HG03060 (cell line): Measurements from ENCODE around the gene UBASH3A.
"Not testable (repeated sequence)": the region's sequence is repeated elsewhere in the genome, so short reads cannot be mapped to it uniquely, and the experiment has no call there.

Source experiments
- ATAC-seq: cut with Tn5 transposase; IDR thresholded peaks from one replicate; pipeline ENCODE4 v1.9.1; 2021; ENCODE audit warnings: low read depth, moderate number of reproducible peaks; ENCODE audit not compliant: unreplicated experiment

UBASH3A gene

DNA sequence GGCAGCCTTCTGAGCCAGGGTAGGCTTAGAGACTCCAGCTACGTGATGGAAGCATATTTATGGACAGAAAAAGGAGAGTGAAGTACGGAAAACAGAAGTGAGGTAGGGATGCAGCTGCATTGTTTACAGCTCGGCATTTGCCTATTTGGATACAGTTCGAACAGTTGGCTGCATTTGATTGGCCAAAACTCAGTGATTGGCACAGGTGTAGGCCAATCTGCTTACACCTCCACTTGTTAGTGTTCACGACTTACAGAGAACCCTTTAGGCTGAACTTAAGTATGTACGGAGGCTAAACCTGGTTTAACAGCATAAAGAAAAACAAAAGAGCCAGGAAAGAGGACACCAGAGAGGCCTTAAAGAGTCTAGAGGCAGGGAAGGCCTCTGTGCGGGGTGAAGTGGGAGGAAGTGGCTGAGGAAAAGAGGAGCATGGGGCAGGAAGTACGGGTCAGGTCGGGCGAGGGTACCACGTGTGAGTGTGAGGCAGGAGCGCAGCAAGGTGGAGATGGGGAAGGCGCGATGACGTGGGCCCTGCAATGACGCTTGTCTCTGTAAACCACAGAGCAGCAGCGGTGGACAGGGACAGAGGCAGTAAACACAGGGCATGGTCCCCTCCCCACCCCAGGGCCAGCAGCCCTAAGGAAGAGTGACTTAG is 60.3 kb downstream of the UBASH3A start:
- ATAC-seq, result no peak

DNA sequence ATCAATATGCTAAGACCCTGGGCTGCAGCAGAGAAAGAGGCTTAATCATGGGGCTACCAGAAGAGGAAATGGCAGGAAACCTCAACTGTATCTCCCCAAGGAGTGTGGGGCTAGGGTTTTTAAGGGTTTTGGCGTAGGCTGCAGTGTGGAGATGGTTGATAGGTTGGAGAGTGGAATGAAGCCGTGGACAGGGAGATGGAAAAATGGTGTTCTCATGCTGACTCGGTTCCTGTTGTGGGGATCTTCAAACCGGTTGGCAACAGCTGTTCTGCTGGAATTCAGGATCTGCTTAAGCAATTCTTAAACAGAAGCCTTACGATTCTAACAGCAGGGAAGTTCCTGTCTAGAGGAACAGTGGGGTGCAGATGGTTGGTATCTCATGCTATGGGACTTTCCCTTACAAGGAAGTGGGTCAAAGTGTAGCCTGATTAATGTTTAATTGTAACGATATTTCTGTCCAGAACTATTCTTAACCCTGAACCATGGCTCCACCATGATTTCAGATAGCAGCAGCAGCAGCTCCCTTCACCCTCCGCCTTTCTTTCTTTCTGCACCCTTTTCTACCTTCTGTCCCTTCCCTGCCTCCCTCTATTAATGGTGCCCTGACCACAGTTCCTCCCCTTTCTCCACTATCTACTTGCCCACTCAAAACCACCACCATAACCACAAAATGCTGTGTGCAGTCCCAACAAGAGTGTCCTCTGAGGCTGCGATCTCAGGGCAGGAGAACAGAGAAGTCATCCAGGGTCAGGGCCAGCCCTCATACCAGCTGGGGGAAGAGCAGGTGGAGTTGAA is 61.5 kb downstream of the UBASH3A start:
- ATAC-seq, result no peak

DNA sequence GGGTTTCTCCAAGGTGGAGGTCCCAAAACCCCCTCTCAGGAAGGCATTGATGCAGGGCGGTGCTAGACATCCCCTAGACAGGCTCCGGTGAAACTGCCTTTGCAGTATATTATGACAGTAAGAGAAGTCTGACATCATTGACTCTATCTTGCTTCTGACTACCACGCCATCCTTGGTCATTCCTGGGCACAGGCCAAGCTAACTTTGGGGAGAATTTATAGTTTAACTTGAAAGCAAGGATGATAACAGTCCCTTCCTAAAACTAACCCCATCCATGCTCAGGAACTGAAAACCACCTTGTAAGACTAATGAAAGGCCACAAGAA is 62.1 kb downstream of the UBASH3A start:
- no peak for ATAC-seq

DNA sequence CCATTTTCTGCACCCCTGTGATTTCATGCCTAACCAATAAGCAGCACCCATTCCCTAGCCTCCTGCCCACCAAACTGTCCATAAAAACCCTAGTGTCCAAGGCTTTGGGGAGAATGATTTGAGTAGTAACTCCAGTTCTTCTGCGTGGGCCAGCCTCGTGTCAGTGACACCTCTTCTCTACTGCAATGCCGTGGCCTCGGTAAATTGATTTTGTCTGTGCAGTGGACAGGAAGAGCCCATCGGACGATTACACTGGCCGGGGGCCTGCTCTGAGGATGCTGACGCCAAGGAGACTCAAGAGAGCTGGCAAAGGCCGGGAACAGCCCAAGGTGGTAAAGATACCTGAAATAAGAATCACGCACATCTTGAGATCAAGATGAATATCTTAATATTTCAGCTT is 63.0 kb downstream of the UBASH3A start:
- ATAC-seq, result no peak

DNA sequence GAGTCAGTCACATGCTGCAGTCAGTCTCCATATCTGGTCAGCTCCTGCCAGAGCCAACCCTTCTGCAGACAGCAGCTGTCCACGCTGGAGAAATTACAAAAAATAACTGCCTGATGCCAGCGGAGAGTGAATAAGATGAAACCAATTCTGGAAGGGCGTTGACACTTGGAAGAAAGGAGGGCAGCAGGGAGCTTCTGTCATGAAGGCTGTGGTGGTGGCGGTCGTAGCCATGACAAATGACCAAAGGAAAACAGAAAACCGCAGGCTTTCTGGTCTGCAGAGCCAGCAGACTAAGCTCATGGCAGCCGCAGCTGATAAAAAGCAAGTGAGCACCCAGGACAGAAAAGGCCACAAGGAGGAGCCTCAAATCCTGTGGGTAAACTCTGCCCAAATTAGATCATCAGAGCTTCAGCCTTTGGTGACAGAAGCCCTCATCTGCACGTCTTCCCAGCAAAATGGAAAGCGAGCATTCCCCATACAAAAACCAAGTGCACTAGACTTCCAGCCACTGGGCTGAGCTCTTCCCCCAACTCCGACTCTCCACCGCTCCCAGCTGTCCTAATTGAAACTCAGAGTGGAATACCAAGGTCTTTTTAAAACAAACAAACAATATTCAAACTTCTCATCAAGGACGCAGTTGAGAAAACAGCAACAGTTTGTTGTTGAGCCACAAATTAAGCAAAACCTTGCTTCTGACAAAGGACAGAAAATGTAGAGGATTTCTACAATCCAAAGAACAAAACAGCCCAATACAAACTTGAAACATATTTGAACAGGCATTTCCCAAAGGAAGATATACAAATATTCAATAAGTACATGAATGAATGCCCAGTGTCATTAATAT is 63.7 kb downstream of the UBASH3A start:
- no peak for ATAC-seq

DNA sequence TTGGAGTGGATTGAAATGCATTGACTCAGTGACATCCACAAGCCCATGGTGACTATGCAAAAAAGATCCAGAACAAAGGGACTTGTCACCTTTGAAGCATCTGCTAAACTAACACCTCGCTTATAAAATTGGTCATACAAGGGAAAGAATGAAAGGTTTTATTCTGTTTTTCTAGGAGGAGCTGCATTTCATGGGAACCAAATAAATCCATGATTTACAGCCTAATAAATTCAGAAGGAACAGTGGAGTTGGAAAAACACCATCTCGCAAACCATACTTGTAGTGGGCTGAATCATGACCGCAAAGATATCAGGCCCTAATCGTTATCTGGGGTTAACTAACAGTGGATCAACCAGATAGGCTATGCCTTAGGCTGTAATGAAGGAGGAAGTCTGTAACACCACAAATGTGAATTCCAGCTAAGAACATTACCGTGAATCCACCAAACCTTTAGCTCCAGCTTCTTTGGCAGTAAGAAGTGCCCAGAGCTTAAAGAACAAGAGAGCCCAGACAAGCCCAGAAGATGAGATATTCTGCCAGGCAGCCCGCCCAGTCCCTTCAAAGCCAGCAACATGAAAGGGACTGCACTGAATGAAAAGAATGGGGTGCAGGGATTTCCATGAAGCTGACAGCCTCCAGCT is 64.9 kb downstream of the UBASH3A start:
- ATAC-seq, result no peak

DNA sequence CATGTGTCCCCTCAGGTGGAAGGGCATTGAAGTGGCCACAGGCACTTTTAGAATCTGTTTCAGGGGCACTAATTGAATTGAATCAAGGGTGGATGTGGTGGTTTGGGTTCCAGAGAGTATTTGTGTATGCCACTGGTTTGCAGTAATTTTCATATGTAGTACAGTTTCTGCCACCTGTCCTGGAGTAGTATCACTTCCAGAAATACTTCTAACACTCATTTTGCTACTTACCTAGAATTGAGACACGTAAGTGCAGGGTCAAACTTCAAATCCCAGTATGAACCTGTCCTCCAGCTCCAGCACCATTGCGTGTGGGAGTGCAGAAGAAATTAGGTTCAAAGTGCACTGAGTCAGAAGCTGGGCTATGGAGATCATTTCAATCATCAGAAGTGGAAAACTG is 65.6 kb downstream of the UBASH3A start:
- no peak for ATAC-seq

DNA sequence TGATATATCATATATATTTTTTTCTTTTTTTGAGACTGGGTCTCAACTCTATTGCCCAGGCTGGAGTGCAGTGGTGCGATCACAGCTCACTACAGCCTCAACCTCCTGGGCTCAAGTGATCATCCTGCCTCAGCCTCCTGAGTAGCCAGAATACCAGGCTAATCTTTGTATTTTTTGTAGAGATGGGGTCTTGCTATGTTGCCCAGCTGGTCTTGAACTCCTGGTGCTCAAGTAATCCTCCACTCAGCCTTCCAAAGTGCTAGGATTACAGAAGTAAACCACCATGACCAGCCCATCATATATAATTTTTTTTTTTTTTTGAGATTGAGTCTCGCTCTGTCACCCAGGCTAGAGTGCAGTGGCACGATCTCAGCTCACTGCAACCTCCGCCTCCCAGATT is 66.0 kb downstream of the UBASH3A start:
- not testable (repeated sequence) for ATAC-seq

DNA sequence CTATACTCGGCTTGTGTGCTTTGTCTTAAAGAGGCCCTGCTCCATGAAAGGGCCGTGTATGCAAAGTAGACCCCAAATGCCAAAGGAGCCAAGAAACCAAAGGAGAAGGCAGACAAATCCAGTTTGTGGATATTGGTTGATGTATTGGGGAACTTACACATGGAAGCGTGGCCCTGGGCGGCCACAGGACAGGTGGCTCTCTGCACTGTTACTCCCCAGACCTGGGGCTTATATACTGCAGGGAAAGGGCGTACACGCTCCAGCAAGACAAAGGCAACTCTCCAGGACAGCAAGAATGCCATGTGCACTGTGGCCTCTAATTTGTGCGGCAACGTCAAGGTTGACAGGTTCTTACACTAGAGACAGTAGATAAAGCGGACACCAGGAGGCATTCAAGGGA is 67.5 kb downstream of the UBASH3A start:
- ATAC-seq, result no peak

DNA sequence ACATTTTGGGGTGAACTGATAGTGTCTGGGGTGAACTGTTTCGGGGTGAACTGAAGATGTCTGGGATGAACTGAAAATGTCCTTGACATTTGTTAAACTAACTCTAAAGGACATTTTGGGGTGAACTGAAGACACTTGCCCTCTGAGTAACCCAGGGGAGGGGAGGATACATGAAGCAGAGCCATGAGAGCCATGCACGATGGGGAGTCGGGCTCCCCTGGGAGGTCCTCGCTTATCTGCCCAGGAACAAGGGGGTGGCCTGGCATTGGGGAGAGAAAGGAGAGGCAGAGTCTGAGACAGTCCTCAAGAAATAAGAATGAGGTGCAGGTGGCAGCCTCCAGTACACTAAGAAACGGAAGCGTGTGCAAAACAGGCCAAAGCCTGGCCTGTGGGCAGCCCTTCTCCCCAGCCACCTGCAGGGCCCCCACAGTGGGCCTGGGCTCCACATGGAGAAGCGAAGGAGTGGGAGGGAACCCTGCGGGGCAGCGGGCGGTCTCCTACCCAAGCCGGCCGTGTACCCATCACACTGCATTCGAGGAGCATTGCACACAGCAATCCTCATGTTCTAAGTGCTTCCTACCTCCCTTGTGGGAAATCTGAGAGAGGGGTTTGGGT is 68.1 kb downstream of the UBASH3A start:
- ATAC-seq, result no peak

DNA sequence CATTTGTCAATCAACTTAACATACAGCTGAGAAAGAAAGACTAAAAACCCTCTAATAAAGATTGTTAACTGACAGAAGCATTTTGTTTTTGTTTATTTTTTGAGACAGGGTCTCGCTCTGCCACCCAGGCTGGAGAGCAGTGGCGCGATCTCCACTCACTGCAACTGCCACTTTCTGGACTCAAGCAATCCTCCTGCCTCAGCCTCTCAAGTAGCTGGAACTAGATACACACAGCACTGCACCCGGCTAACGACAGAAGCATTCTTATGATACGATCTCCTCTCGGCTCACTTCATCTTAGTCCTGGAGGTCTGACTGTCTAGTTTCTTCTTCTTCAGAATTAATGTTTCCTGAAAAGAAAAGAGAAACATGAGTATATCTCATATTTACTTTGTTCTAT is 68.8 kb downstream of the UBASH3A start:
- no peak for ATAC-seq

DNA sequence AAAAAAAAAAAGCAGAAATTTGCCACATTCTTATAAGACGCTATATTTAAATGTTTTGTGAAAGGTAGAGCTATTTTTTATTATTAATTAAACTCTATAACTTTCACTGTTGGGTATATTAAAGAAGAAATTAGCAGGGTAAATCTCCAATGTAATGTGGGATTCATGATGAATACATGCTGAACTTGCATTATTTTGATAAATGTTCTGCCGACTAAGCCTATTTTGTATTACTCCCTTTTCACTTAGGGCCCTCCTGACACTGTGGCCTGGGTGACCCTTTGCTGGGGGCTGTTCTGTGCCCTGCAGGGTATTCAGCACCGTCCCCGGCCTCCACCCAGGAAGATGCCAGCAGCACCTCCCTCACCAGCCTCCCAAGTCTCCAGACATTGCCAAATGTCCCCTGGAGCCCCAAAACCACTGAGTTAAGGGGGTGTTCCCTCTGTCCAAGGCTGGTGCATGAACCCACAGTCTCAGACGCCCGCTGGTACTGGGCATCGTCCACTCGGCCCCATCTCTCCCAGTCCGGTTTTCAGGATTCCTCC is 69.9 kb downstream of the UBASH3A start:
- ATAC-seq, result no peak

DNA sequence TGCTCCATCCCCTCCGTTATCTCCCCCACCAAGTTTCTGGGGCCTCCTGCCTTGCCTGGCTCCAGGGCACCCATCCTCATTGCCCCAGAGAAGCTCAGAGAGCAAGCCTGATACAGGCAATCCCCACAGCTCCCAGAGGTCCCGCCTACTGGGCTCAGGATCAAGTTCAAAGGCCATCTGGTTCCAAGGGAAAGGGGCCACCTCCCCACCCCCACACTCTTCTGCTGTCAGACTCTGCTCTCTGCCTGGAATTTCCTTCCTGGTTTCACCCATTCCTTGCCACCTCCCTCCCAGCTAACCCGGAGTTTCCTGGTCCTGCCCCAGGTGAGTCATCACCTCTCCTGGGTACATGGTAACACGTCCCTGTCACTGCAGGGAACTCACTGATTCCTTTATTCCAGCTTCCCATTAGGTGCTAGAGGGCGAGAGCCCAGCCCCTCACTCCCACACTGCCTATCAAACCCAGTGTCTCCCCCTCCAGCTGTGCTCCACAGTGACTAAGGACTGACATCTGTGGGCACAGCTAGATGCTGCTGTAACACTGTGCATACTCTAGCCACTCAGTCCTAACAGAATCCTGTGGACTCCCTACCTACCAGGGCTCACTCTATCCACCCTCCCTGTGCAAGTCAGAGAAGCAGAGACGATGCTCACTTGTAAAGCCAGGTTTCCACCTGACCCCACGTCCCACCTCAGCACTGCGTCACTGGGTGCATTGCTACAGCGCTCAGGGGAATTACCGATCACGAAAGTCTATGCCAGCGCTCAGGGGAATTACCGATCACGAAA is 70.5 kb downstream of the UBASH3A start:
- ATAC-seq, result no peak

DNA sequence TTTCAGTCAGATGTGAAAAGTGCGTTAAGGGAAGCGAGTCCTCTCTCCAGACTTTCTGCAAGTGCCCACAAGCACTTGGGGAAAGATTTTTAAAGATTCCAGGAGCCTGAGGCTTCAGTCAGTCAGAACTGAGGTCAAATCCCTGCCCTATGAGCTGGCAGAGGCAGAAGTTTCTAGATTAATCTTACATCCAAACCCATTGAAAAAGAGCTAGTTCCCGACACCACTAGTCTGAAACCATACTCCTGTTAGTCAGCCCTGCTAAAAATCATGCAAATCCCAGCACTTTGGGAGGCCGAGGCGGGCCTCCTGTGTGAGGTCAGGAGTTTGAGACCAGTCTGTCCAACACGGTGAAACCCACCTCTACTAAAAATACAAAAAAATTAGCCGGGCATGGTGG is 71.3 kb downstream of the UBASH3A start:
- ATAC-seq, result no peak

DNA sequence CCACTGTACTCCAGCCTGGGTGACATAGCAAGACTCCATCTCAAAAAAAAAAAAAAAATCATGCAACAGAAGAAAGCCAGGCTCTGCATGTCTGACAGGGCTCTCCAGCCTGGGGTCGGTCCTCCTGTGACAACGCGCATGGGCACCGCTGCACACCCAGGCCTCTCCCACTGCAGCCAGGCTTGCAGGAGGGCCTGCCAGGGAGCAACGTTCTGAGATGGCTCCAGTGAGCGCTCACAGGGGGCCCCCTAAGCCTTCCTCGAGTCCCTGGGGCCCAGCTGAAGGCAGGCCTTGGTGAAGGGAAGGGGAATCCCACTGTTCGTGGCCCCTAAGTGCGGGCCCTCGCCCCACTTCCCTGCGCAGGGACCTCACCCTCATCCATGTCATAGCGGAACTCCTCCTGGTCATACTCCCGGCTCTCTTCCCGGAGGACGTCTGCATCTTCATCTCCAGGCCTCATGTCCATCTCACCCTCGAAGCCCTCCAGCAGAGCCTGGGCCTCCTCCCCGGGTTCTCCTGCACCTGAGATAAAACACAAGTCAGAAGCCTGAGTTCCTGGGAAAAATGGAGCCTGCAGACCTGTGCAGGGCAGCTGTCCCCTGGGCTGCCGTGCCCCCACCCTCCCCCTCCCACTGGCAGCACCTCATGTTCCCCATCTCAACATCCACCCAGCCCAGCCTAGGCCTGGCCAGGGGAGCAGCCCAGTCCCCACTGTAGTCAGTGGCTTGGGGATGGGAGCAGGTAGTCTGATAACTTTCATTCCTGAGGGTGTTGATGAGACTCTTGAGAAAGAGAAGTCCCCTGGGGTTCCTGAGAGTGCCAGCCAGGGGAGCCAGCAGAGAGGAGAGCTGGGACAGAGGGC is 72.1 kb downstream of the UBASH3A start:
- no peak for ATAC-seq

DNA sequence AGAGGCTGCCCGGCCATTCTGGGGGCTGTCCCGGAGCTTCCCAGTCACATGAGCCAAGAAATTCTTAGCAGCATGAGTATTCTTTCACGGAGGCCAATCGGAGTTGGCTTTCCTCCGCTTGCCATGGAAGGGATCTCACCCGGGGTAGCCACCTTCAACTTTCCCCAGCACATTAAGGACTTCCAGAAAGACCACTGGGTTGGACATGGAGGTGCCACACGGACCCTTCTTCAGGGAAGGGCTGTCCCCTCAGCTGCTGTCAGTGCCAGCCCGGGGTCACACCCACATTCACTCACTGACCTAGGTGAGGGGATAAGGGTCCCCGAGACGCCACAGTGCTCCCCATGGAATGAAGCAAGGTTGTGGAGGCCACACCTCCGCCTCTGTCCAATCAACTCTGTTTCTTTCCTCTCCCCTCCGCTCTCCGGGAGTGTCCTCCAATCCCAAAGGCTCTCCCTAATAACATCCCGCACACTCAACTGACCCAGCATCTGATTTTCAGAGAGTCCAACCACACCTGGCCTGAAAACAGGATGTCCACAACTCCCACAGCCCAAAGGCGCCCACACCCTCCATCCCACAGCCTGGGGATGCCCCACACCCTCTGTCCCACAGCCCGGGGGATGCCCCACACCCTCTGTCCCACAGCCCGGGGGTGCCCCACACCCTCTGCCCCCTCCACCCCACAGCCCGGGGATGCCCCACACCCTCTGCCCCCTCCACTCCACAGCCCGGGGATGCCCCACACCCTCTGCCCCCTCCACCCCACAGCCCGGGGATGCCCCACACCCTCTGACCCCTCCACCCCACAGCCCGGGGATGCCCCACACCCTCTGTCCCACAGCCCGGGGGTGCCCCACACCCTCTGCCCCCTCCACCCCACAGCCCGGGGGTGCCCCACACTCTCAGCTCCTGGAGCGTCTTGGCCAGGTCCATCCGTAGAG is 73.0 kb downstream of the UBASH3A start:
- no peak for ATAC-seq

DNA sequence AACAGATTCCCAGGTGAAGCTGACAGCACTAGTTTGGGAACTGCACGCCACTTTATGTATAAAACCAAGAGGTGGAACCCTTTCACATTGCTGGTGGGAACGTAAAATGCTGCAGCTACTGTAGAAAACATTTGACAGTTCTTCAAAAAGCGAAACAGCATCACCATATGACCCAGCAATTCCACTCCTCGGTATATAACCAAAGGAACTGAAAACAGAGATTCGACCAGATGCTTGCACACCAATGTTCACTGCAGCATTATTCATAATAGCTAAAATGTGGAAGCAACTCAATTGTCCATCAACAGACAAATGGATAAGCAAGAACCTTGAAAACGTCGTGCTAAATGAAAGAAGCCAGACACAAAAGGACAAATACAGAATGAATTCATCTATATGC is 74.8 kb downstream of the UBASH3A start:
- no peak for ATAC-seq

DNA sequence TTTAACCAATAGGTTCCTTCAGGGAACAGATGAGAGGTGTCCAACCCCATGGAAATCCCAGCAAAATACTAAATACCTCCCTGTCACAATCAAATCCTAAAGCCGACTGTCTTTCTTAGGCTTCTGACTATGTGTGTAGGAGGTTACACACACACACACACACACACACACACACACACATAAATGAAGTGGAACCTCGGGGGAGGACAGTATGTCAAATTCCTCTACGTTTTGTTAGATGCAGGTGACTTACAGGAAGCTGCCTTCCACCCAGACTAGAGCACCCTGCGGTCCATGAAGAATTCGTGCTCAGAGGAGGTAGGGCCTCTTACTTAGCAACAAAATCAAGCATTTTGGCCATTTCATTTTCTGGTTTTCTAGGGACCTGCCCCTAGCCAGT is 75.9 kb downstream of the UBASH3A start:
- ATAC-seq, result no peak
